Ishikawa (cell line): ENCODE data around the gene PAFAH2.
A peak's percentile ranks its signal among the peaks of the same experiment; 100 is the strongest.

ENCODE experiments used
- CEBPB ChIP-seq: IDR thresholded peaks from 2 replicates; pipeline ENCODE4 v1.6.1; 2012
- CREB1 ChIP-seq: IDR thresholded peaks from 2 replicates; pipeline ENCODE4 v1.6.1; 2012; ENCODE audit warnings: low read depth
- EGR1 ChIP-seq: IDR thresholded peaks from 2 replicates; pipeline ENCODE4 v1.6.1; 2012
- EP300 ChIP-seq: IDR thresholded peaks from 2 replicates; pipeline ENCODE4 v1.6.1; 2012; ENCODE audit warnings: borderline replicate concordance
- FOXM1 ChIP-seq: IDR thresholded peaks from 2 replicates; pipeline ENCODE4 v1.6.1; 2012; ENCODE audit warnings: low read depth, borderline replicate concordance
- MAX ChIP-seq: IDR thresholded peaks from 2 replicates; pipeline ENCODE4 v1.6.1; 2012
- NFIC ChIP-seq: IDR thresholded peaks from 2 replicates; pipeline ENCODE4 v1.6.1; 2012
- RAD21 ChIP-seq: IDR thresholded peaks from 2 replicates; pipeline ENCODE4 v1.6.1; 2012; ENCODE audit warnings: low read depth
- REST ChIP-seq: IDR thresholded peaks from 2 replicates; pipeline ENCODE4 v1.6.1; 2012; ENCODE audit warnings: low read depth, mild to moderate bottlenecking
- TAF1 ChIP-seq: IDR thresholded peaks from 2 replicates; pipeline ENCODE4 v1.6.1; 2012; ENCODE audit warnings: low read depth, mild to moderate bottlenecking
- TCF12 ChIP-seq: IDR thresholded peaks from 2 replicates; pipeline ENCODE4 v1.6.1; 2012; ENCODE audit warnings: low read depth
- TEAD4 ChIP-seq: IDR thresholded peaks from 2 replicates; pipeline ENCODE4 v1.6.1; 2012
- USF1 ChIP-seq: IDR thresholded peaks from 2 replicates; pipeline ENCODE4 v1.6.1; 2012
- YY1 ChIP-seq: IDR thresholded peaks from 2 replicates; pipeline ENCODE4 v1.6.1; 2012; ENCODE audit warnings: low read depth
- ZBTB7A ChIP-seq: IDR thresholded peaks from 2 replicates; pipeline ENCODE4 v1.6.1; 2012; ENCODE audit warnings: low read depth

PAFAH2 gene

GRCh38 chr1:25914074-25914995 lies 83.5 kb downstream of the PAFAH2 start:
- TF ChIP-seq MAX (0 out of 2 replicates have a peak, but pooled peaks have one; percentile 24), REST (no peak)

- TF ChIP-seq CEBPB (no peak), RAD21 (no peak), MAX (no peak), ZBTB7A (no peak), EP300 (no peak)
These were observed 84.7 kb downstream of the PAFAH2 start for GRCh38 chr1:25913206-25913605.

- TF ChIP-seq TEAD4 (no peak), TCF12 (no peak), ZBTB7A (no peak), MAX (no peak), EGR1 (no peak), CEBPB (no peak), YY1 (no peak), EP300 (no peak), NFIC (no peak), RAD21 (no peak), REST (no peak), TAF1 (no peak), CREB1 (no peak), FOXM1 (no peak), USF1 (no peak)
These were observed 85.6 kb downstream of the PAFAH2 start for GRCh38 chr1:25912076-25912831.

GRCh38 chr1:25911162-25911561 lies 86.7 kb downstream of the PAFAH2 start:
- TF ChIP-seq CEBPB (no peak), TAF1 (no peak), EGR1 (no peak), YY1 (no peak), MAX (no peak), RAD21 (no peak), EP300 (no peak), TCF12 (no peak), CREB1 (no peak), REST (no peak), USF1 (no peak), ZBTB7A (no peak), TEAD4 (no peak)
